HAP-1 (cell line): ENCODE data around the gene PSMG4.

Experiments
- DNase-seq, 2 experiments: peaks; one replicate each; pipeline ENCODE4 v3.0.0-alpha.2; 2016 to 2020; ENCODE audit warnings: low spot score in 2 of 2
- H3K27me3 ChIP-seq: fragments of 250-450 bp; sonication (Bioruptor Pico); 2 replicates; pipeline ENCODE4 v1.5.1; 2020; ENCODE audit warnings: low read depth, mild to moderate bottlenecking, moderate library complexity
- H3K36me3 ChIP-seq: fragments of 250-450 bp; sonication (Bioruptor Pico); replicated peaks from 2 replicates; pipeline ENCODE4 v1.5.1; 2020; ENCODE audit warnings: mild to moderate bottlenecking
- H3K4me1 ChIP-seq: fragments of 250-450 bp; sonication (Bioruptor Pico); 2 replicates; pipeline ENCODE4 v1.5.1; 2020; ENCODE audit warnings: mild to moderate bottlenecking
- H3K4me3 ChIP-seq: fragments of 250-450 bp; sonication (Bioruptor Pico); 2 replicates; pipeline ENCODE4 v1.5.1; 2020; ENCODE audit warnings: mild to moderate bottlenecking, moderate library complexity
- H3K9me3 ChIP-seq: fragments of 250-450 bp; sonication (Bioruptor Pico); 2 replicates; pipeline ENCODE4 v1.5.1; 2020; ENCODE audit warnings: mild to moderate bottlenecking, moderate library complexity
- in situ Hi-C: fragments of 300-500 bp; cut with MboI; formaldehyde crosslinking; loops from 3 replicates; pipeline ENCODE4 v1.14.3; 2020; ENCODE audit warnings: low sequenced_read_pairs, inconsistent platforms, mixed read lengths

PSMG4 gene

GRCh38 chr6:3297006-3297405 lies 38.3 kb downstream of the PSMG4 start:
- in situ Hi-C loops: no loop called here
- Histone ChIP-seq H3K36me3 (no peaks in the 10 kb centered on the region), H3K27me3 (no peaks in the 10 kb centered on the region)

GRCh38 chr6:3297909-3298308 lies 39.2 kb downstream of the PSMG4 start:
- DNase-seq: no peak
- no peak overlapping the region for H3K4me3 ChIP-seq
- H3K9me3 ChIP-seq: no peaks in the 10 kb centered on the region
- H3K36me3 ChIP-seq: no peaks in the 10 kb centered on the region
- no peaks in the 10 kb centered on the region for H3K4me1 ChIP-seq
- in situ Hi-C loops: no loop called here
- no peaks in the 10 kb centered on the region for H3K27me3 ChIP-seq

More at GRCh38 chr6:3297006-3297405, 38.3 kb downstream of the PSMG4 start:
- Histone ChIP-seq H3K4me1 (no peaks in the 10 kb centered on the region), H3K4me3 (no peak overlapping the region), H3K9me3 (no peaks in the 10 kb centered on the region)
- DNase-seq: no peak

GRCh38 chr6:3299221-3299620 lies 40.5 kb downstream of the PSMG4 start:
- Histone ChIP-seq H3K36me3 (no peaks in the 10 kb centered on the region), H3K27me3 (no peaks in the 10 kb centered on the region), H3K9me3 (no peaks in the 10 kb centered on the region), H3K4me3 (no peak overlapping the region), H3K4me1 (no peaks in the 10 kb centered on the region)
- in situ Hi-C loops: no loop called here
- no peak for DNase-seq

GRCh38 chr6:3301506-3301905 lies 42.8 kb downstream of the PSMG4 start:
- Histone ChIP-seq H3K4me1 (no peaks in the 10 kb centered on the region), H3K36me3 (no peaks in the 10 kb centered on the region), H3K27me3 (no peaks in the 10 kb centered on the region), H3K4me3 (no peak overlapping the region), H3K9me3 (no peaks in the 10 kb centered on the region)
- in situ Hi-C loops: no loop called here
- no peak for DNase-seq

- no peak overlapping the region for H3K4me3 ChIP-seq
- H3K36me3 ChIP-seq: no peaks in the 10 kb centered on the region
- H3K27me3 ChIP-seq: no peaks in the 10 kb centered on the region
- no peak for DNase-seq
- in situ Hi-C loops: no loop called here
- H3K9me3 ChIP-seq: no peaks in the 10 kb centered on the region
- no peaks in the 10 kb centered on the region for H3K4me1 ChIP-seq
Measured at GRCh38 chr6:3303795-3304411, 45.2 kb downstream of the PSMG4 start.

- no peaks in the 10 kb centered on the region for H3K9me3 ChIP-seq
- no peak overlapping the region for H3K4me3 ChIP-seq
- no peaks in the 10 kb centered on the region for H3K27me3 ChIP-seq
- H3K4me1 ChIP-seq: no peaks in the 10 kb centered on the region
- DNase-seq: no peak
- no peaks in the 10 kb centered on the region for H3K36me3 ChIP-seq
- in situ Hi-C loops: no loop called here
Measured at GRCh38 chr6:3304500-3305215, 45.9 kb downstream of the PSMG4 start.

GRCh38 chr6:3305216-3305565 lies 46.4 kb downstream of the PSMG4 start:
- DNase-seq: no peak
- no peaks in the 10 kb centered on the region for H3K27me3 ChIP-seq
- in situ Hi-C loops: no loop called here
- no peaks in the 10 kb centered on the region for H3K36me3 ChIP-seq
- no peaks in the 10 kb centered on the region for H3K4me1 ChIP-seq
- no peaks in the 10 kb centered on the region for H3K9me3 ChIP-seq
- no peak overlapping the region for H3K4me3 ChIP-seq

- no peaks in the 10 kb centered on the region for H3K36me3 ChIP-seq
- no peak for DNase-seq
- in situ Hi-C loops: no loop called here
Measured at GRCh38 chr6:3305831-3306230, 47.1 kb downstream of the PSMG4 start.

GRCh38 chr6:3306848-3307247 lies 48.1 kb downstream of the PSMG4 start:
- no peaks in the 10 kb centered on the region for H3K9me3 ChIP-seq
- DNase-seq: no peak
- no peaks in the 10 kb centered on the region for H3K36me3 ChIP-seq
- H3K4me3 ChIP-seq: no peak overlapping the region
- H3K27me3 ChIP-seq: no peaks in the 10 kb centered on the region
- H3K4me1 ChIP-seq: no peaks in the 10 kb centered on the region
- in situ Hi-C loops: no loop called here

More at GRCh38 chr6:3305831-3306230, 47.1 kb downstream of the PSMG4 start:
- no peaks in the 10 kb centered on the region for H3K27me3 ChIP-seq
- no peaks in the 10 kb centered on the region for H3K9me3 ChIP-seq
- no peak overlapping the region for H3K4me3 ChIP-seq
- no peaks in the 10 kb centered on the region for H3K4me1 ChIP-seq

GRCh38 chr6:3307436-3307835 lies 48.7 kb downstream of the PSMG4 start:
- in situ Hi-C loops: no loop called here
- Histone ChIP-seq H3K9me3 (no peaks in the 10 kb centered on the region), H3K36me3 (no peaks in the 10 kb centered on the region)

GRCh38 chr6:3308106-3308505 lies 49.4 kb downstream of the PSMG4 start:
- Histone ChIP-seq H3K4me1 (no peaks in the 10 kb centered on the region), H3K27me3 (no peaks in the 10 kb centered on the region), H3K36me3 (no peaks in the 10 kb centered on the region), H3K4me3 (no peak overlapping the region), H3K9me3 (no peaks in the 10 kb centered on the region)
- DNase-seq: no peak
- in situ Hi-C loops: no loop called here

More at GRCh38 chr6:3307436-3307835, 48.7 kb downstream of the PSMG4 start:
- DNase-seq: no peak
- H3K27me3 ChIP-seq: no peaks in the 10 kb centered on the region
- no peaks in the 10 kb centered on the region for H3K4me1 ChIP-seq
- no peak overlapping the region for H3K4me3 ChIP-seq

- H3K27me3 ChIP-seq: no peaks in the 10 kb centered on the region
- no peaks in the 10 kb centered on the region for H3K36me3 ChIP-seq
- no peak for DNase-seq
- H3K4me1 ChIP-seq: no peaks in the 10 kb centered on the region
- in situ Hi-C loops: no loop called here
- no peaks in the 10 kb centered on the region for H3K9me3 ChIP-seq
- no peak overlapping the region for H3K4me3 ChIP-seq
Measured at GRCh38 chr6:3309391-3310050, 50.8 kb downstream of the PSMG4 start.

GRCh38 chr6:3310051-3310448 lies 51.3 kb downstream of the PSMG4 start:
- DNase-seq: no peak
- in situ Hi-C loops: no loop called here
- Histone ChIP-seq H3K4me3 (no peak overlapping the region), H3K9me3 (no peaks in the 10 kb centered on the region), H3K4me1 (no peaks in the 10 kb centered on the region), H3K36me3 (no peaks in the 10 kb centered on the region), H3K27me3 (no peaks in the 10 kb centered on the region)

- no peak for DNase-seq
- in situ Hi-C loops: no loop called here
- H3K27me3 ChIP-seq: no peaks in the 10 kb centered on the region
- H3K4me1 ChIP-seq: no peaks in the 10 kb centered on the region
- no peaks in the 10 kb centered on the region for H3K9me3 ChIP-seq
- no peaks in the 10 kb centered on the region for H3K36me3 ChIP-seq
- no peak overlapping the region for H3K4me3 ChIP-seq
Measured at GRCh38 chr6:3310703-3311102, 52.0 kb downstream of the PSMG4 start.
